SK-N-SH (cell line): ENCODE data around the gene NRG3. TPM values are rescaled to one million over a fixed set of nuclear protein-coding genes. Genes with fewer than 3 reads are reported as not detected.
A peak's percentile ranks its signal among the peaks of the same experiment; 100 is the strongest.

Experiments
- CTCF ChIA-PET: fragments of 300-600, 350-600 bp; formaldehyde crosslinking; extraction: SDS; loops from one replicate; lab custom pipeline; 2021; lab: Yijun Ruan, JAX
- POLR2A ChIA-PET: fragments of 350-600 bp; sonication (Branson Sonifier 250); formaldehyde crosslinking; extraction: SDS; loops from one replicate; lab custom pipeline; 2020; ENCODE audit warnings: antibody characterized with exemption, inconsistent platforms; lab: Yijun Ruan, JAX
- DNase-seq: peaks from one replicate; pipeline ENCODE4 v3.0.0; 2012
- H2AFZ ChIP-seq: fragments of 200-600 bp; sonication (generic); 2 replicates; pipeline ENCODE4 v1.8.1; 2016; ENCODE audit warnings: antibody characterized with exemption, mild to moderate bottlenecking, low read depth
- H3F3A ChIP-seq: fragments of 200-600 bp; sonication (generic); replicated peaks from 2 replicates; pipeline ENCODE3; 2016; ENCODE audit warnings: antibody characterized with exemption, mild to moderate bottlenecking; ENCODE audit not compliant: insufficient read depth
- H3K27ac ChIP-seq, 2 experiments: fragments of 200-500 bp in 1 of 2; fragments of 200-600 bp in 1 of 2; sonication (Bioruptor generic) in 1 of 2; sonication (generic), shearing (Covaris generic) in 1 of 2; 2 replicates each; pipeline versions ENCODE4 v1.5.1 to v1.6.1; 2014 to 2016; ENCODE audit warnings: low read depth in 2 of 2, inconsistent platforms in 1 of 2, low read length in 1 of 2, mild to moderate bottlenecking in 1 of 2, mixed read lengths in 1 of 2
- H3K27me3 ChIP-seq: fragments of 200-600 bp; sonication (generic), shearing (Covaris generic); 2 replicates; pipeline ENCODE4 v1.6.1; 2016; ENCODE audit warnings: mixed run types; ENCODE audit not compliant: insufficient read depth
- H3K36me3 ChIP-seq, 2 experiments: fragments of 200-500 bp in 1 of 2; fragments of 200-600 bp in 1 of 2; sonication (Bioruptor generic) in 1 of 2; sonication (generic) in 1 of 2; replicated peaks in 1 of 2; 2 replicates each; pipeline versions ENCODE3 to v1.5.1; 2014 to 2016; ENCODE audit warnings: low read length in 1 of 2, mild to moderate bottlenecking in 1 of 2; ENCODE audit not compliant: insufficient read depth in 2 of 2, control insufficient read depth in 1 of 2
- H3K4me1 ChIP-seq, 2 experiments: fragments of 200-500 bp in 1 of 2; fragments of 200-600 bp in 1 of 2; sonication (Bioruptor generic) in 1 of 2; sonication (generic), shearing (Covaris generic) in 1 of 2; 2 replicates each; pipeline versions ENCODE4 v1.5.1 to v1.6.1; 2014 to 2016; ENCODE audit warnings: low read depth in 1 of 2, low read length in 1 of 2, mixed run types in 1 of 2; ENCODE audit not compliant: insufficient read depth in 2 of 2, control insufficient read depth in 1 of 2
- H3K4me2 ChIP-seq: fragments of 200-600 bp; sonication (generic), shearing (Covaris generic); 2 replicates; pipeline ENCODE4 v1.6.1; 2017; ENCODE audit warnings: mixed run types
- H3K4me3 ChIP-seq, 2 experiments: fragments of 200-500 bp in 1 of 2; fragments of 200-600 bp in 1 of 2; sonication (Bioruptor generic) in 1 of 2; sonication (generic), shearing (Covaris generic) in 1 of 2; 2 replicates each; pipeline versions ENCODE4 v1.5.1 to v1.8.1; 2014 to 2016; ENCODE audit warnings: low read depth in 2 of 2, inconsistent platforms in 1 of 2, low read length in 1 of 2, mild to moderate bottlenecking in 1 of 2, mixed read lengths in 1 of 2, moderate library complexity in 1 of 2
- H3K79me2 ChIP-seq: fragments of 200-600 bp; sonication (generic); 2 replicates; pipeline ENCODE4 v1.8.1; 2017; ENCODE audit warnings: mild to moderate bottlenecking; ENCODE audit not compliant: insufficient read depth
- H3K9ac ChIP-seq: fragments of 200-600 bp; sonication (generic); 2 replicates; pipeline ENCODE4 v1.6.1; 2017; ENCODE audit warnings: mixed run types
- H3K9me2 ChIP-seq: fragments of 200-600 bp; sonication (generic); 2 replicates; pipeline ENCODE4 v1.6.1; 2017; ENCODE audit warnings: mixed run types
- H3K9me3 ChIP-seq: fragments of 200-600 bp; sonication (generic); 2 replicates; pipeline ENCODE4 v1.6.1; 2017; ENCODE audit warnings: mixed run types, mild to moderate bottlenecking, moderate library complexity
- H4K20me1 ChIP-seq: fragments of 200-600 bp; sonication (generic); 2 replicates; pipeline ENCODE4 v1.6.1; 2017; ENCODE audit warnings: mild to moderate bottlenecking, mixed run types; ENCODE audit not compliant: insufficient read depth
- CHD2 ChIP-seq: fragments of 150-350 bp; IDR thresholded peaks from 2 replicates; pipeline ENCODE4 v1.6.1; 2018; ENCODE audit warnings: low read length; ENCODE audit not compliant: partially characterized antibody
- ELF1 ChIP-seq: IDR thresholded peaks from 2 replicates; pipeline ENCODE4 v1.4.0; 2012
- EP300 ChIP-seq, 2 experiments: IDR thresholded peaks; 2 replicates each; pipeline versions ENCODE4 v1.4.0 to v1.6.1; 2012; ENCODE audit warnings: borderline replicate concordance in 1 of 2, low read depth in 1 of 2, low read length in 1 of 2
- EZH2phosphoT487 ChIP-seq: fragments of 200-600 bp; sonication (generic); IDR thresholded peaks from 2 replicates; pipeline ENCODE4 v1.6.1; 2017; ENCODE audit warnings: low read depth, mixed run types, mild to moderate bottlenecking, antibody characterized with exemption, moderate library complexity, borderline replicate concordance
- FOSL2 ChIP-seq: IDR thresholded peaks from 2 replicates; pipeline ENCODE4 v1.4.0; 2012; ENCODE audit warnings: low read depth, mild to moderate bottlenecking, moderate library complexity, borderline replicate concordance
- JUND ChIP-seq: IDR thresholded peaks from 2 replicates; pipeline ENCODE4 v1.4.0; 2012
- NFIC ChIP-seq: IDR thresholded peaks from 2 replicates; pipeline ENCODE4 v1.4.0; 2012; ENCODE audit warnings: borderline replicate concordance
- RAD21 ChIP-seq: IDR thresholded peaks from 2 replicates; pipeline ENCODE4 v1.6.1; 2012; ENCODE audit warnings: mild to moderate bottlenecking, low read length
- SMC3 ChIP-seq: IDR thresholded peaks from 2 replicates; pipeline ENCODE4 v1.6.1; 2012; ENCODE audit warnings: low read depth, low read length, improper control_type of control experiment
- YY1 ChIP-seq: IDR thresholded peaks from 2 replicates; pipeline ENCODE4 v1.4.0; 2012; ENCODE audit warnings: low read depth, mild to moderate bottlenecking
- ZBTB33 ChIP-seq: IDR thresholded peaks from 2 replicates; pipeline ENCODE4 v1.4.0; 2012; ENCODE audit warnings: low read depth, borderline replicate concordance
- WGBS: methylation state at CpG from one replicate; pipeline ENCODE4 v1.1.6; 2017; ENCODE audit warnings: low lambda C conversion rate; 5-methylcytosine and 5-hydroxymethylcytosine counted together
- polyA plus RNA-seq, 3 experiments: library from polyadenylated mRNA; depleted of rRNA; stranded (reverse); fragments of >200 nt; gene quantifications; 2 replicates each; pipeline ENCODE4 v1.2.3, GENCODE V29; 2012
- TF ChIP-seq, protein P1 (sequence below): IDR thresholded peaks from 2 replicates; pipeline ENCODE4; 2012
- TF ChIP-seq, protein P2 (sequence below): IDR thresholded peaks from 2 replicates; pipeline ENCODE4 v1.4.0; 2012; ENCODE audit warnings: low read depth, borderline replicate concordance
- TF ChIP-seq, protein P3 (sequence below): fragments of 150-350 bp; IDR thresholded peaks from 2 replicates; pipeline ENCODE4 v1.6.1; 2017; ENCODE audit warnings: antibody characterized with exemption, low read length, low read depth, borderline replicate concordance
- TF ChIP-seq, protein P4 (sequence below): fragments of 200-600 bp; sonication (generic); IDR thresholded peaks from 2 replicates; pipeline ENCODE4 v1.6.1; 2017; ENCODE audit warnings: antibody characterized with exemption, mild to moderate bottlenecking, moderate library complexity

Gene NRG3
- polyA plus RNA-seq, 1 of the 3 experiments (the other 2 are of a cell fraction): 0.03 TPM

- WGBS: 67% methylated on average over 1 of the region's 1 CpG
Measured at GRCh38 chr10:82811621-82812020, 936.6 kb downstream of the NRG3 start.

DNA sequence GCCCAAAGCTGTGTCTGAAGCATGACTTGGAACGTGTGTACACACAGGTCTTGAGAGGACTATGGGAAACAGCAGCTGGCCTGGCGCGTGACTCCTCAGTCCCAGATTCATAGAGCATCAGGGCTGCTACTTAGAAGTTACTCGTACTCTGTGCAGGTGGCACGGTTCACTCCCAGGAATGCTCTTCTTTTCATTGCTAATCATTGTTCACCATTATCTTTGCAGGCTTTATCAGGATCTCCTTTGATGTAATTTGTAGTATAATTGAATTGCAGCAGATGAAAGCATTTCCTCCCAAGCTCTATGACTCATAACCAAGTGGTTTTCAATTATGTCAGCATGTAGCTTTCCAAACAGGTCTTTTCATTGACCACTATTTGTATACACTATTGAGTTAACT is 938.9 kb downstream of the NRG3 start:
- no peak overlapping the region for H2AFZ ChIP-seq
- no peaks in the 10 kb centered on the region for H3K36me3 ChIP-seq
- ChIA-PET CTCF (interaction anchor here (1.3 kb wide), 1 partner anchor 1058 kb away, joined by 3 read pairs; no protein-coding TSS in a partner anchor), POLR2A (no interaction called here)
- no peaks in the 10 kb centered on the region for H3K9me3 ChIP-seq
- H3K9me2 ChIP-seq: no peaks in the 10 kb centered on the region
- peaks cover 9% of the 10 kb centered on the region for H3F3A ChIP-seq
- no peaks in the 10 kb centered on the region for H3K27me3 ChIP-seq
- peaks cover 3% of the 10 kb centered on the region in 2 experiments; a peak in 1 of 4 replicates for H3K4me1 ChIP-seq
- no peak overlapping the region for H3K9ac ChIP-seq
- peak overlapping the region in 1 of 2 experiments; percentile 10; a peak in 1 of 4 replicates for H3K27ac ChIP-seq
- no peak overlapping the region for H3K4me2 ChIP-seq
- H3K4me3 ChIP-seq: no peak overlapping the region
- no peaks in the 10 kb centered on the region for H3K79me2 ChIP-seq
- WGBS: 54% methylated on average over 5 of the region's 5 CpGs
- H4K20me1 ChIP-seq: no peaks in the 10 kb centered on the region
- DNase-seq: no peak
- no peak for TF ChIP-seq ZBTB33
- TF ChIP-seq, protein P1, sequence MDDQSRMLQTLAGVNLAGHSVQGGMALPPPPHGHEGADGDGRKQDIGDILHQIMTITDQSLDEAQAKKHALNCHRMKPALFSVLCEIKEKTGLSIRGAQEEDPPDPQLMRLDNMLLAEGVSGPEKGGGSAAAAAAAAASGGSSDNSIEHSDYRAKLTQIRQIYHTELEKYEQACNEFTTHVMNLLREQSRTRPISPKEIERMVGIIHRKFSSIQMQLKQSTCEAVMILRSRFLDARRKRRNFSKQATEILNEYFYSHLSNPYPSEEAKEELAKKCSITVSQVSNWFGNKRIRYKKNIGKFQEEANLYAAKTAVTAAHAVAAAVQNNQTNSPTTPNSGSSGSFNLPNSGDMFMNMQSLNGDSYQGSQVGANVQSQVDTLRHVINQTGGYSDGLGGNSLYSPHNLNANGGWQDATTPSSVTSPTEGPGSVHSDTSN: peak; percentile 78
- peak; percentile 60; the same call in 1 of the 2 replicates for TF ChIP-seq NFIC
- TF ChIP-seq CHD2: no peak
- TF ChIP-seq JUND: peak; percentile 77
- TF ChIP-seq, protein P2, sequence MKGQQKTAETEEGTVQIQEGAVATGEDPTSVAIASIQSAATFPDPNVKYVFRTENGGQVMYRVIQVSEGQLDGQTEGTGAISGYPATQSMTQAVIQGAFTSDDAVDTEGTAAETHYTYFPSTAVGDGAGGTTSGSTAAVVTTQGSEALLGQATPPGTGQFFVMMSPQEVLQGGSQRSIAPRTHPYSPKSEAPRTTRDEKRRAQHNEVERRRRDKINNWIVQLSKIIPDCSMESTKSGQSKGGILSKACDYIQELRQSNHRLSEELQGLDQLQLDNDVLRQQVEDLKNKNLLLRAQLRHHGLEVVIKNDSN: no peak

More at GRCh38 chr10:82811621-82812020, 936.6 kb downstream of the NRG3 start:
- Histone ChIP-seq H3K9me3 (no peaks in the 10 kb centered on the region), H3K9ac (no peak overlapping the region), H3K4me3 (no peak overlapping the region), H2AFZ (no peak overlapping the region), H3K36me3 (no peaks in the 10 kb centered on the region), H4K20me1 (no peaks in the 10 kb centered on the region), H3F3A (peaks cover 9% of the 10 kb centered on the region), H3K9me2 (no peaks in the 10 kb centered on the region), H3K27me3 (no peaks in the 10 kb centered on the region), H3K4me1 (peaks cover 3% of the 10 kb centered on the region in 2 experiments; a peak in 1 of 4 replicates), H3K27ac (no peak overlapping the region), H3K79me2 (no peaks in the 10 kb centered on the region), H3K4me2 (no peak overlapping the region)
- peak; percentile 11 for DNase-seq
- CTCF ChIA-PET: interaction anchor here (0.6 to 1.9 kb wide), 10 partner anchors 9 to 1059 kb away, joined by 3 to 5 read pairs (median 3); no protein-coding TSS in a partner anchor
- no peak for TF ChIP-seq EZH2phosphoT487
- TF ChIP-seq CHD2: no peak
- no peak for TF ChIP-seq EP300 (IDR thresholded peaks at IDR 0.05; ENCODE audit: borderline replicate concordance in 1 of 2, low read depth in 1 of 2, low read length in 1 of 2)
- TF ChIP-seq FOSL2: no peak
- TF ChIP-seq SMC3: peak; percentile 39
- TF ChIP-seq, protein P3, sequence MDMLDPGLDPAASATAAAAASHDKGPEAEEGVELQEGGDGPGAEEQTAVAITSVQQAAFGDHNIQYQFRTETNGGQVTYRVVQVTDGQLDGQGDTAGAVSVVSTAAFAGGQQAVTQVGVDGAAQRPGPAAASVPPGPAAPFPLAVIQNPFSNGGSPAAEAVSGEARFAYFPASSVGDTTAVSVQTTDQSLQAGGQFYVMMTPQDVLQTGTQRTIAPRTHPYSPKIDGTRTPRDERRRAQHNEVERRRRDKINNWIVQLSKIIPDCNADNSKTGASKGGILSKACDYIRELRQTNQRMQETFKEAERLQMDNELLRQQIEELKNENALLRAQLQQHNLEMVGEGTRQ: no peak
- TF ChIP-seq, protein P2: no peak
- no peak for TF ChIP-seq NFIC
- TF ChIP-seq, protein P4, sequence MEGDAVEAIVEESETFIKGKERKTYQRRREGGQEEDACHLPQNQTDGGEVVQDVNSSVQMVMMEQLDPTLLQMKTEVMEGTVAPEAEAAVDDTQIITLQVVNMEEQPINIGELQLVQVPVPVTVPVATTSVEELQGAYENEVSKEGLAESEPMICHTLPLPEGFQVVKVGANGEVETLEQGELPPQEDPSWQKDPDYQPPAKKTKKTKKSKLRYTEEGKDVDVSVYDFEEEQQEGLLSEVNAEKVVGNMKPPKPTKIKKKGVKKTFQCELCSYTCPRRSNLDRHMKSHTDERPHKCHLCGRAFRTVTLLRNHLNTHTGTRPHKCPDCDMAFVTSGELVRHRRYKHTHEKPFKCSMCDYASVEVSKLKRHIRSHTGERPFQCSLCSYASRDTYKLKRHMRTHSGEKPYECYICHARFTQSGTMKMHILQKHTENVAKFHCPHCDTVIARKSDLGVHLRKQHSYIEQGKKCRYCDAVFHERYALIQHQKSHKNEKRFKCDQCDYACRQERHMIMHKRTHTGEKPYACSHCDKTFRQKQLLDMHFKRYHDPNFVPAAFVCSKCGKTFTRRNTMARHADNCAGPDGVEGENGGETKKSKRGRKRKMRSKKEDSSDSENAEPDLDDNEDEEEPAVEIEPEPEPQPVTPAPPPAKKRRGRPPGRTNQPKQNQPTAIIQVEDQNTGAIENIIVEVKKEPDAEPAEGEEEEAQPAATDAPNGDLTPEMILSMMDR: peak; percentile 62
- TF ChIP-seq YY1: no peak
- TF ChIP-seq JUND: no peak
- no peak for TF ChIP-seq ELF1
- TF ChIP-seq RAD21: peak; percentile 42
- POLR2A ChIA-PET: interaction anchor here (0.6 kb wide), 1 partner anchor 1154 kb away, joined by 3 read pairs; no protein-coding TSS in a partner anchor
